A549 treated with GW870086 at 1 μM for 4 hours (cell line): ENCODE results near the gene SLC25A28. TPM values are rescaled to one million over a fixed set of nuclear protein-coding genes. Genes with fewer than 3 reads are reported as not detected.

ENCODE experiments used
- total RNA-seq: library from RNA; stranded (reverse); fragments of 200-300 nt; extraction: Qiagen RNA extraction; gene quantifications from 5 replicates; pipeline ENCODE4 v1.2.3, GENCODE V29; 2022; ENCODE audit warnings: low read depth

Gene SLC25A28
- 21.8 to 27.2 TPM (median 25.5 TPM) in 5 replicates for total RNA-seq

GRCh38 chr10:99619851-99620710 is at the start of gene SLC25A28:
TSS of gene SLC25A28 (minus strand) at chr10:99620439. CDS start at chr10:99620335, 104 bp downstream.

DNA sequence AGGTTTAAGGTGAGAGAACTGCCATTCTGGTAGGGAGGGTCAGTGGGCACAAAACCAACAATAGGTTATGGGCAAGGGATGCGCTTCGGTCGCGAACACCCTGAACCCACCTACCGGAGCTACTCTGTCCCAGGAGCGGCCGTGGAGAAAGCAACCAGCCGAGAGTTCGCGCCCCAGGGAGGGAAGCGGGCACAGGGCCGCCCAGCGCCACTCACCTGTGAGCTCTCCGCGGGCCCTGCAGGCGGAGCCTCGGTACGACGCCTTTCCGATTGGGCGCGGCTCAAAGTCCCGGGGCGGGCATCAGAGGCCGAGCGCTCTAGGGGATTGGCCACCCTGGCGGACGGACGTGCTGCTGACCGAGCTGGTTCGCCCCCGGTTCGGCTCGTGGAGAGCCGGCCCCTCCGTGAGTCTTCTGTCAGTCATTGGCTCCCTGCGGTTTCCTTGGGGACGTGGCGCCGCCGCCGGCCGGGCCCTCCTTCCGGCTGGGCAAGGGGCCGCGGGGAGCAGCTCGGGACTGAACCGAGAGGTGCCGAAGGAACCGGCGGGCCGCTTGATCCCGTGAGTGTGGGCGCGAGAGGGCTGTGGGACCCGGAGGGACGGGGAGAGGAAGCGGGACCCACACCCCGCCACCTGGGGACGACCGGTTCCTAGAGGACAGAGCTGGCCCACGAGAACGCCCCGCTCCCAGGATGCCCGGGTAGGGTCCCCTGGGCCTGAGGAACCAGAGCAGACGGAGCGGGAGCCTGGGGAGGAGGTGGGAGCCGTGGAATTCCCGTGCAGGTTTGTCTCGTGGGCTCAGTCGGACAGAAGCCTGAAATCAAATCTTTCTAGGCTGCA is 39.0 kb upstream of the SLC25A28 start, which contains the start of gene ENTPD7:
Gene ENTPD7 (plus strand): TSS at position 479 of the 837 bp plus-strand sequence. CDS start 448 bp downstream, outside the sequence.

Other genes starting within 250 kb of the SLC25A28 start
- gene GOT1, start 189.8 kb downstream of the SLC25A28 start, total RNA-seq: 31.8 to 39.8 TPM (median 35.2 TPM) in 5 replicates
- 0.07 to 0.08 TPM (median 0.08 TPM) in 3 of 5 replicates, not detected in the others for gene NKX2-3, start 87.5 kb downstream of the SLC25A28 start, total RNA-seq
- gene ENTPD7, start 39.1 kb upstream of the SLC25A28 start, total RNA-seq: 8.7 to 13.7 TPM (median 12.8 TPM) in 5 replicates
- 27.1 to 32.7 TPM (median 30.0 TPM) in 5 replicates for gene COX15, start 111.7 kb upstream of the SLC25A28 start, total RNA-seq
- gene CUTC, start 111.8 kb upstream of the SLC25A28 start, total RNA-seq: 32.6 to 38.3 TPM (median 33.9 TPM) in 5 replicates
- 126 to 164 TPM (median 138 TPM) in 5 replicates for gene ABCC2, start 162.2 kb upstream of the SLC25A28 start, total RNA-seq